A549 treated with AZD9567 at 1 μM for 4 hours (cell line): Measurements from ENCODE around the gene KIAA1586. TPM values are rescaled to one million over a fixed set of nuclear protein-coding genes. Genes with fewer than 3 reads are reported as not detected.

ENCODE experiments used
- total RNA-seq: library from RNA; stranded (reverse); fragments of 200-300 nt; extraction: Qiagen RNA extraction; gene quantifications from 5 replicates; pipeline ENCODE4 v1.2.3, GENCODE V29; 2022; ENCODE audit not compliant: insufficient read depth

Gene KIAA1586, protein sequence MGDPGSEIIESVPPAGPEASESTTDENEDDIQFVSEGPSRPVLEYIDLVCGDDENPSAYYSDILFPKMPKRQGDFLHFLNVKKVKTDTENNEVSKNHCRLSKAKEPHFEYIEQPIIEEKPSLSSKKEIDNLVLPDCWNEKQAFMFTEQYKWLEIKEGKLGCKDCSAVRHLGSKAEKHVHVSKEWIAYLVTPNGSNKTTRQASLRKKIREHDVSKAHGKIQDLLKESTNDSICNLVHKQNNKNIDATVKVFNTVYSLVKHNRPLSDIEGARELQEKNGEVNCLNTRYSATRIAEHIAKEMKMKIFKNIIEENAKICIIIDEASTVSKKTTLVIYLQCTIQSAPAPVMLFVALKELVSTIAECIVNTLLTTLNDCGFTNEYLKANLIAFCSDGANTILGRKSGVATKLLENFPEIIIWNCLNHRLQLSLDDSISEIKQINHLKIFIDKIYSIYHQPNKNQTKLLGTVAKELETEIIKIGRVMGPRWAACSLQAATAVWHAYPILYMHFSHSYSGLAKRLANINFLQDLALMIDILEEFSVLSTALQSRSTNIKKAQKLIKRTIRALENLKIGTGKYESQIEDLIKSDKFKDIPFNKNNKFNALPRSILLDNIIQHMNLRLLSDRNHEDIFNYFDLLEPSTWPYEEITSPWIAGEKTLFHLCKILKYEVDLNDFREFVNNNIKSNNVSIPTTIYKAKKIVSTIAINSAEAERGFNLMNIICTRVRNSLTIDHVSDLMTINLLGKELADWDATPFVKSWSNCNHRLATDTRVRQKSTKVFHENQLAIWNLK
- total RNA-seq, result 5.1 to 7.9 TPM (median 5.8 TPM) in 5 replicates

DNA sequence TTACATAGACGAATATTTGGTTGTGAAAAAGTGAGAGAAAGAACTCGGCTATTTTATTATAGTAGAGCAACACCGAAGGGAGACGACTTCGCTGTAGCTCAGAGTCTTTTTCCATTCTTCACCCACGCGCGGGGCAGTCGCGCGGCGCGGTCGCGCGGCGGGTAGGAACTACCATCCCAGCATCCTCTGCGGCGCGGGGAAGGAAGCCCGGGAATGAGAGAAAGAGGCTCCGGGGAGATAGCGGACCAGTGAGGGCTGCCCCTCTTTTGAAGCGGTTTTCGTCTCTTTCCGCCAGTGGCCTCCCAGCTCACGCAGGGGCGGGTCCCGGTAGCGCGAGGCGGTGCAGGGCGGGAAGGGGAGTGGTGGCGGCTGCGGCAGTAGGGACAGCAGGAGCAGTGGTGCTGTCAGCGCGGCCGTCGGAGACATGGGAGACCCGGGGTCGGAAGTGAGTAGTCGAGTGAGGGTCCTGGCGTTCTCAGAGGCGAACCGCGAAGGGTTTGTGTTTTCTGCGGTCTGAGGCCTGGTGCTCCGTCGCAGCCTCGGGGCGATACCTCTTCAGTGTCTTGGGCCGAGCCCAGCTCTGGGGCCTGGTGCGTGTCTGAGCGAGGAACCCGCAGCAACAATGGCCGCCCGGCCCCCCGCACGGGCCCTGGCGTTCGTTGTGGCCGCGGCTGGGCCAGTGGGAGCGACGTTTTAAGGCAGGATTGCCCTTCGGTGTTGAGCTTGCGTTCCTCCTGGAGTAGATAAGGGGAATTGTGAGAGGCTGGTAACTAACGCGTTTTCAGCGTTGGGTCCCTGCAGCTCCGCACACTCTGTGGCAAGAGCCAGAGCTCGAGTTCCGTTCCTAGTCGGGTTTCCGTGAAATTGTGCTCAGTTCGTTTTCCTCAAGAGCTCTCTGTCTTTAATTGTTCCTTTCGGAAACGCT, at the start of gene KIAA1586:
Gene KIAA1586, plus strand, starts transcription at position 362 of the 925 bp plus-strand sequence. Its CDS starts 63 bp downstream, at position 425.

DNA sequence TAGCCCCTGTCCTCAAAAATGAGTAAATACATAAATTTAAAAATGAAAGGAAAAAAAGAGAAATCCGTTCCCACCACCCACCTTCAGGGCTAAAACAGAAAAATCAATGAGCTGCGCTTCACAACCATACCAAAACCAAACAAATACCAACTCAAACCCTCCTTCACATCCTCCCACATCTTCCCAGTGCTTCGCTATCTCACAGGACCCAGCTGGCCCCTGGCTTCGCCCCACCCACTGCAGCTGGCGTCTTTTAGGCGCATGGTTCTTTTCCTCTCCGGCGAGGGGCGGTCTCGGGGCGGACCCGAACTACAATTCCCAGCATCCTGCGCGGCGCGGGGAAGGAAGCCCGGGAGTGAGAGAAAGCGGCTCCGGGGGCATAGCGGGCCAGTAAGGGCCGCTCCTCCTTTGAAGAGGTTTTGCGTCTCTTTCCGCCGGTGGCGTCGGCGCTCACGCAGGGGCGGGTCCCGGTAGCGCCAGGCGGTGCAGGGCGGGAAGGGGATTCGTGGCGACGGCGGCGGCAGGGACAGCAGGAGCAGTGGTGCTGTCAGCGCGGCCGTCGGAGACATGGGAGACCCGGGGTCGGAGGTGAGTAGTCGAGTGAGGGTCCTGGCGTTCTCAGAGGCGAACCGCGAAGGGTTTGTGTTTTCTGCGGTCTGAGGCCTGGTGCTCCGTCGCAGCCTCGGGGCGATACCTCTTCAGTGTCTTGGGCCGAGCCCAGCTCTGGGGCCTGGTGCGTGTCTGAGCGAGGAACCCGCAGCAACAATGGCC, 43.4 kb downstream of the KIAA1586 start, which contains the start of gene ZNF451:
Gene ZNF451, plus strand, starts transcription at position 502 of the 771 bp plus-strand sequence. Its CDS starts 66 bp downstream, at position 568.

Other genes with a start within 250 kb of the KIAA1586 start
- gene BEND6, start 91.6 kb upstream of the KIAA1586 start, total RNA-seq, result 0.82 to 1.2 TPM (median 0.89 TPM) in 4 of 5 replicates, not detected in the other
- gene ZNF451, start 43.5 kb downstream of the KIAA1586 start, total RNA-seq, result 7.8 to 14.4 TPM (median 9.9 TPM) in 5 replicates
- gene BAG2, start 125.6 kb downstream of the KIAA1586 start, total RNA-seq, result 7.2 to 7.9 TPM (median 7.8 TPM) in 5 replicates
- gene RAB23, start 175.6 kb downstream of the KIAA1586 start, total RNA-seq, result 6.6 to 16.4 TPM (median 8.7 TPM) in 5 replicates